ENCODE data around the gene RCSD1.

RCSD1 gene

GRCh38 chr1:167661527-167662426 is 31.7 kb downstream of the RCSD1 start:
- Histone ChIP-seq H4K20me1 (ENCODE audit: insufficient read depth) (peaks cover 4% of the 10 kb centered on the region; the same call in 1 of the 2 replicates), H3K27ac (no peak overlapping the region), H3K4me1 (ENCODE audit: low read depth, poor library complexity, severe bottlenecking) (peaks cover 27% of the 10 kb centered on the region), H3K4me3 (IDR thresholded peaks at IDR 0.05; ENCODE audit: insufficient read depth, low read depth, low read length) (no peak overlapping the region), H3K27me3 (ENCODE audit: insufficient read depth, low read depth) (no peaks in the 10 kb centered on the region), H3K4me2 (no peak overlapping the region), H2AFZ (ENCODE audit: low read depth) (no peak overlapping the region), H3K79me2 (ENCODE audit: insufficient read depth, low read depth) (peaks cover 53% of the 10 kb centered on the region; the same call in 1 of the 2 replicates), H3K9ac (no peak overlapping the region), H3K36me3 (ENCODE audit: insufficient read depth) (no peaks in the 10 kb centered on the region; the same call in 1 of the 2 replicates)
- TF ChIP-seq CTCF (conservative IDR thresholded peaks at IDR 0.05; ENCODE audit: low read depth, low read length) = no peak

- no peak for TF ChIP-seq CTCF (conservative IDR thresholded peaks at IDR 0.05; ENCODE audit: low read depth, low read length)
- Histone ChIP-seq H3K27me3 (ENCODE audit: insufficient read depth, low read depth) (no peaks in the 10 kb centered on the region), H3K27ac (no peak overlapping the region), H4K20me1 (ENCODE audit: insufficient read depth) (peaks cover 4% of the 10 kb centered on the region; the same call in 1 of the 2 replicates), H3K36me3 (ENCODE audit: insufficient read depth) (no peaks in the 10 kb centered on the region; the same call in 1 of the 2 replicates), H3K4me3 (IDR thresholded peaks at IDR 0.05; ENCODE audit: insufficient read depth, low read depth, low read length) (no peak overlapping the region), H3K9ac (no peak overlapping the region), H3K4me2 (no peak overlapping the region; the same call in 1 of the 2 replicates), H3K79me2 (ENCODE audit: insufficient read depth, low read depth) (peaks cover 46% of the 10 kb centered on the region; the same call in 1 of the 2 replicates), H3K4me1 (ENCODE audit: low read depth, poor library complexity, severe bottlenecking) (peaks cover 36% of the 10 kb centered on the region), H2AFZ (ENCODE audit: low read depth) (no peak overlapping the region)
These were observed 33.2 kb downstream of the RCSD1 start for GRCh38 chr1:167663002-167663772.

- H3K27me3 ChIP-seq (ENCODE audit: insufficient read depth, low read depth) = no peaks in the 10 kb centered on the region
- no peak for TF ChIP-seq CTCF (conservative IDR thresholded peaks at IDR 0.05; ENCODE audit: low read depth, low read length)
- peaks cover 4% of the 10 kb centered on the region; the same call in 1 of the 2 replicates for H4K20me1 ChIP-seq (ENCODE audit: insufficient read depth)
- no peaks in the 10 kb centered on the region; the same call in 1 of the 2 replicates for H3K36me3 ChIP-seq (ENCODE audit: insufficient read depth)
- H3K79me2 ChIP-seq (ENCODE audit: insufficient read depth, low read depth) = peaks cover 25% of the 10 kb centered on the region; the same call in 1 of the 2 replicates
- H3K4me3 ChIP-seq (IDR thresholded peaks at IDR 0.05; ENCODE audit: insufficient read depth, low read depth, low read length) = no peak overlapping the region
- peaks cover 43% of the 10 kb centered on the region for H3K4me1 ChIP-seq (ENCODE audit: low read depth, poor library complexity, severe bottlenecking)
- no peak overlapping the region for H3K4me2 ChIP-seq
- no peak overlapping the region for H2AFZ ChIP-seq (ENCODE audit: low read depth)
- no peak overlapping the region for H3K27ac ChIP-seq
- no peak overlapping the region for H3K9ac ChIP-seq
These were observed 35.4 kb downstream of the RCSD1 start for GRCh38 chr1:167665469-167665868.

GRCh38 chr1:167666416-167666815 is 36.4 kb downstream of the RCSD1 start:
- Histone ChIP-seq H3K36me3 (ENCODE audit: insufficient read depth) (no peaks in the 10 kb centered on the region; the same call in 1 of the 2 replicates), H3K4me2 (no peak overlapping the region), H3K79me2 (ENCODE audit: insufficient read depth, low read depth) (peaks cover 20% of the 10 kb centered on the region; the same call in 1 of the 2 replicates), H3K27ac (no peak overlapping the region), H4K20me1 (ENCODE audit: insufficient read depth) (peaks cover 4% of the 10 kb centered on the region; the same call in 1 of the 2 replicates), H3K9ac (no peak overlapping the region), H2AFZ (ENCODE audit: low read depth) (no peak overlapping the region), H3K4me3 (IDR thresholded peaks at IDR 0.05; ENCODE audit: insufficient read depth, low read depth, low read length) (no peak overlapping the region), H3K4me1 (ENCODE audit: low read depth, poor library complexity, severe bottlenecking) (peaks cover 35% of the 10 kb centered on the region), H3K27me3 (ENCODE audit: insufficient read depth, low read depth) (no peaks in the 10 kb centered on the region)
- no peak for TF ChIP-seq CTCF (conservative IDR thresholded peaks at IDR 0.05; ENCODE audit: low read depth, low read length)
